H9 (cell line): ENCODE data around the gene FNIP2. TPM values are rescaled to one million over a fixed set of nuclear protein-coding genes. Genes with fewer than 3 reads are reported as not detected.
A peak's percentile ranks its signal among the peaks of the same experiment; 100 is the strongest.

Experiments used
- DNase-seq: peaks from one replicate; pipeline ENCODE4 v3.0.0-alpha.2; 2017
- H2AFZ ChIP-seq: one replicate; pipeline ENCODE4 v1.6.1; 2013; ENCODE audit warnings: mild to moderate bottlenecking, low read length, control low read depth, moderate library complexity
- H2AK5ac ChIP-seq: 2 replicates; pipeline ENCODE4 v1.6.1; 2013; ENCODE audit warnings: low read length, control low read depth, mixed read lengths; ENCODE audit not compliant: insufficient read length
- H2BK120ac ChIP-seq: one replicate; pipeline ENCODE4 v1.6.1; 2013; ENCODE audit warnings: low read depth, mild to moderate bottlenecking, low read length, control low read depth, inconsistent platforms; ENCODE audit not compliant: poor library complexity, severe bottlenecking
- H2BK12ac ChIP-seq: 2 replicates; pipeline ENCODE4 v1.6.1; 2013; ENCODE audit warnings: low read length, control low read depth, mixed read lengths, low read depth; ENCODE audit not compliant: insufficient read length
- H2BK15ac ChIP-seq: 2 replicates; pipeline ENCODE4 v1.6.1; 2013; ENCODE audit warnings: low read depth, low read length, control low read depth
- H2BK20ac ChIP-seq: one replicate; pipeline ENCODE4 v1.6.1; 2013; ENCODE audit warnings: low read depth, mild to moderate bottlenecking, low read length, control low read depth, inconsistent platforms; ENCODE audit not compliant: poor library complexity, severe bottlenecking
- H2BK5ac ChIP-seq: 2 replicates; pipeline ENCODE4 v1.6.1; 2013; ENCODE audit warnings: low read length, control low read depth, mixed read lengths; ENCODE audit not compliant: insufficient read length
- H3K14ac ChIP-seq: 2 replicates; pipeline ENCODE4 v1.6.1; 2013; ENCODE audit warnings: low read length, control low read depth; ENCODE audit not compliant: insufficient read depth
- H3K18ac ChIP-seq: 2 replicates; pipeline ENCODE4 v1.6.1; 2013; ENCODE audit warnings: low read depth, mild to moderate bottlenecking, mixed read lengths, low read length, control low read depth; ENCODE audit not compliant: insufficient read length
- H3K23ac ChIP-seq: 2 replicates; pipeline ENCODE4 v1.6.1; 2013; ENCODE audit warnings: low read length, control low read depth, mixed read lengths, low read depth; ENCODE audit not compliant: insufficient read length
- H3K23me2 ChIP-seq: 2 replicates; pipeline ENCODE4 v1.6.1; 2013; ENCODE audit warnings: low read depth, mild to moderate bottlenecking, mixed read lengths, low read length, control low read depth; ENCODE audit not compliant: insufficient read length, poor library complexity, severe bottlenecking
- H3K27ac ChIP-seq: 2 replicates; pipeline ENCODE4 v1.5.1; 2013; ENCODE audit warnings: low read length, control low read depth, mixed read lengths, low read depth; ENCODE audit not compliant: insufficient read length
- H3K27me3 ChIP-seq: 2 replicates; pipeline ENCODE4 v1.6.1; 2013; ENCODE audit warnings: low read length, control low read depth, inconsistent platforms; ENCODE audit not compliant: insufficient read depth
- H3K4ac ChIP-seq: 2 replicates; pipeline ENCODE4 v1.6.1; 2013; ENCODE audit warnings: low read depth, mild to moderate bottlenecking, control low read depth, inconsistent platforms, low read length, moderate library complexity
- H3K4me1 ChIP-seq: 2 replicates; pipeline ENCODE4 v1.6.1; 2013; ENCODE audit warnings: low read length, control low read depth, inconsistent platforms; ENCODE audit not compliant: insufficient read depth
- H3K4me2 ChIP-seq: 2 replicates; pipeline ENCODE4 v1.6.1; 2013; ENCODE audit warnings: low read length, control low read depth, mixed read lengths; ENCODE audit not compliant: insufficient read length, insufficient read depth
- H3K56ac ChIP-seq: 2 replicates; pipeline ENCODE4 v1.6.1; 2013; ENCODE audit warnings: low read depth, mild to moderate bottlenecking, mixed read lengths, low read length, control low read depth; ENCODE audit not compliant: insufficient read length
- H3K79me1 ChIP-seq: 2 replicates; pipeline ENCODE4 v1.6.1; 2013; ENCODE audit warnings: low read depth, mild to moderate bottlenecking, moderate library complexity, low read length, control low read depth, inconsistent platforms; ENCODE audit not compliant: insufficient read depth, poor library complexity, severe bottlenecking
- H3K79me2 ChIP-seq: 2 replicates; pipeline ENCODE4 v1.6.1; 2013; ENCODE audit warnings: low read length, control low read depth, inconsistent platforms; ENCODE audit not compliant: insufficient read depth
- H3K9ac ChIP-seq: 2 replicates; pipeline ENCODE4 v1.6.1; 2013; ENCODE audit warnings: low read length, control low read depth, mixed read lengths; ENCODE audit not compliant: insufficient read length; ENCODE audit errors: extremely low read depth
- H3K9me3 ChIP-seq: one replicate; pipeline ENCODE4 v1.6.1; 2013; ENCODE audit warnings: low read depth, low read length, inconsistent platforms; ENCODE audit not compliant: control insufficient read depth
- H3T11ph ChIP-seq: one replicate; pipeline ENCODE4 v1.6.1; 2013; ENCODE audit warnings: mild to moderate bottlenecking, low read length, control low read depth, inconsistent platforms
- H4K20me1 ChIP-seq: one replicate; pipeline ENCODE4 v1.6.1; 2013; ENCODE audit not compliant: control insufficient read depth, insufficient read length, insufficient read depth
- H4K5ac ChIP-seq: 2 replicates; pipeline ENCODE4 v1.6.1; 2013; ENCODE audit warnings: low read depth, mild to moderate bottlenecking, mixed read lengths, low read length, control low read depth; ENCODE audit not compliant: insufficient read length
- H4K8ac ChIP-seq: replicated peaks from 2 replicates; pipeline ENCODE4 v1.6.1; 2013; ENCODE audit warnings: low read length, control low read depth, mixed read lengths, low read depth; ENCODE audit not compliant: insufficient read length
- H4K91ac ChIP-seq: 2 replicates; pipeline ENCODE4 v1.6.1; 2013; ENCODE audit warnings: low read depth, mild to moderate bottlenecking, moderate library complexity, mixed read lengths, low read length, control low read depth; ENCODE audit not compliant: insufficient read length
- H3K27ac Mint-ChIP-seq, 3 experiments: 2 replicates in 2 of 3; 3 replicates in 1 of 3; pipeline ENCODE4 v1.8.0; 2020 to 2021; ENCODE audit warnings: mixed read lengths in 3 of 3, mild to moderate bottlenecking in 1 of 3, moderate library complexity in 1 of 3
- H3K27me3 Mint-ChIP-seq: 2 replicates; pipeline ENCODE4 v1.8.0; 2021; ENCODE audit warnings: low read depth, mild to moderate bottlenecking, moderate library complexity, mixed read lengths
- H3K36me3 Mint-ChIP-seq, 3 experiments: 2 replicates in 2 of 3; 3 replicates in 1 of 3; pipeline ENCODE4 v1.8.0; 2020 to 2021; ENCODE audit warnings: low read depth in 3 of 3, mixed read lengths in 3 of 3; ENCODE audit not compliant: insufficient read depth in 1 of 3
- H3K4me1 Mint-ChIP-seq, 2 experiments: 2 replicates each; pipeline ENCODE4 v1.8.0; 2020; ENCODE audit warnings: mixed read lengths in 2 of 2
- H3K4me3 Mint-ChIP-seq, 2 experiments: 2 replicates in 1 of 2; 3 replicates in 1 of 2; pipeline ENCODE4 v1.8.0; 2020 to 2021; ENCODE audit warnings: mild to moderate bottlenecking in 2 of 2, mixed read lengths in 2 of 2, moderate library complexity in 1 of 2
- H3K9me3 Mint-ChIP-seq, 2 experiments: 2 replicates in 1 of 2; 3 replicates in 1 of 2; pipeline ENCODE4 v1.8.0; 2020; ENCODE audit warnings: mild to moderate bottlenecking in 2 of 2, mixed read lengths in 2 of 2, moderate library complexity in 1 of 2
- CTCF ChIP-seq: fragments of 200-600 bp; sonication (generic); conservative IDR thresholded peaks from 3 replicates; pipeline ENCODE4 v1.8.0; 2021; ENCODE audit warnings: antibody characterized with exemption, mild to moderate bottlenecking
- WGBS: extraction: QIAGEN DNeasy Blood & Tissue Kit; methylation state at CpG from one replicate; pipeline ENCODE4 v1.1.7; 2013; ENCODE audit warnings: missing lambda C conversion rate, low lambda C conversion rate, mixed read lengths; ENCODE audit not compliant: insufficient read length; ENCODE audit errors: extremely low coverage; 5-methylcytosine and 5-hydroxymethylcytosine counted together
- total RNA-seq: library from RNA; stranded (reverse); gene quantifications from 2 replicates; pipeline ENCODE4 v1.2.1, GENCODE V29; 2021

FNIP2 gene
- total RNA-seq, 1 experiment from 2014 or later = 9.6 TPM

GRCh38 chr4:158805635-158806471 lies 37.0 kb downstream of the FNIP2 start:
- no peak overlapping the region for H3K23ac ChIP-seq
- Mint-ChIP-seq H3K27me3 (no peaks in the 10 kb centered on the region), H3K9me3 (no peaks in the 10 kb centered on the region), H3K4me3 (no peak overlapping the region), H3K4me1 (peaks cover 20 to 22% of the 10 kb centered on the region in 2 experiments), H3K27ac (peak overlapping the region in 1 of 3 experiments; percentile 45; a peak in 1 of 7 replicates), H3K36me3 (no peaks in the 10 kb centered on the region)
- no peak overlapping the region for H4K5ac ChIP-seq
- H2AFZ ChIP-seq = no peak overlapping the region
- H3K56ac ChIP-seq = no peak overlapping the region
- H4K8ac ChIP-seq = no peak overlapping the region
- no peak overlapping the region for H3K14ac ChIP-seq
- no peak overlapping the region for H2BK120ac ChIP-seq
- H3K9ac ChIP-seq = no peak overlapping the region
- DNase-seq = no peak
- no peak overlapping the region for H2BK20ac ChIP-seq
- H3K79me2 ChIP-seq = 0 out of 2 replicates have a peak, but pooled peaks cover 2% of the 10 kb centered on the region
- H3K4ac ChIP-seq = no peak overlapping the region
- peaks cover 4% of the 10 kb centered on the region; the same call in 1 of the 2 replicates for H3K4me1 ChIP-seq
- no peaks in the 10 kb centered on the region for H3K79me1 ChIP-seq
- H3K27ac ChIP-seq = no peak overlapping the region
- no peak overlapping the region for H3K18ac ChIP-seq
- no peak overlapping the region for H2BK12ac ChIP-seq
- H3K27me3 ChIP-seq = no peaks in the 10 kb centered on the region; the same call in 1 of the 2 replicates
- WGBS = no CpG with 5 or more reads among the region's 10 CpGs
- no peak for TF ChIP-seq CTCF
- H3T11ph ChIP-seq = no peak overlapping the region
- no peak overlapping the region for H2AK5ac ChIP-seq
- no peak overlapping the region for H2BK5ac ChIP-seq
- H3K4me2 ChIP-seq = no peak overlapping the region
- no peaks in the 10 kb centered on the region for H3K23me2 ChIP-seq
- no peaks in the 10 kb centered on the region for H4K20me1 ChIP-seq
- no peak overlapping the region for H4K91ac ChIP-seq
- no peak overlapping the region for H2BK15ac ChIP-seq
- H3K9me3 ChIP-seq = no peaks in the 10 kb centered on the region
